HCT116 (cell line): ENCODE data around the gene ATRIP.

Experiments used
- CBX3 ChIP-seq: IDR thresholded peaks from 2 replicates; pipeline ENCODE4 v1.6.1; 2012; ENCODE audit warnings: low read depth
- CTCF ChIP-seq, 3 experiments: fragments of 200-600 bp in 1 of 3; sonication (generic) in 1 of 3; IDR thresholded peaks in 2 of 3; conservative IDR thresholded peaks in 1 of 3; 2 replicates each; pipeline ENCODE4 v1.5.1; 2012 to 2017; ENCODE audit warnings: low read depth in 2 of 3, low read length in 2 of 3, antibody characterized with exemption in 1 of 3, borderline replicate concordance in 1 of 3, control low read depth in 1 of 3, mild to moderate bottlenecking in 1 of 3, mixed read lengths in 1 of 3, mixed run types in 1 of 3, moderate library complexity in 1 of 3; ENCODE audit not compliant: insufficient read depth in 1 of 3
- EZH2 ChIP-seq: fragments of 200-600 bp; sonication (generic); IDR thresholded peaks from 2 replicates; pipeline ENCODE4 v1.6.1; 2017; ENCODE audit warnings: antibody characterized with exemption, mixed run types
- EZH2phosphoT487 ChIP-seq: fragments of 200-600 bp; IDR thresholded peaks from 2 replicates; pipeline ENCODE4 v1.6.1; 2018; ENCODE audit warnings: antibody characterized with exemption, borderline replicate concordance
- MAX ChIP-seq: IDR thresholded peaks from 2 replicates; pipeline ENCODE4 v1.6.1; 2012
- POLR2A ChIP-seq: IDR thresholded peaks from 2 replicates; pipeline ENCODE4 v1.7.0; 2011; ENCODE audit warnings: borderline replicate concordance; ENCODE audit not compliant: insufficient read depth, insufficient read length; ENCODE audit errors: extremely low read depth
- POLR2AphosphoS5 ChIP-seq: IDR thresholded peaks from 2 replicates; pipeline ENCODE4 v1.6.1; 2011; ENCODE audit warnings: mild to moderate bottlenecking, low read depth, low read length, moderate library complexity
- RAD21 ChIP-seq: IDR thresholded peaks from 2 replicates; pipeline ENCODE4 v1.6.1; 2012; ENCODE audit warnings: low read depth, mild to moderate bottlenecking
- REST ChIP-seq: IDR thresholded peaks from 2 replicates; pipeline ENCODE4 v1.6.1; 2012; ENCODE audit warnings: low read depth
- SIN3A ChIP-seq: IDR thresholded peaks from 2 replicates; pipeline ENCODE4 v1.6.1; 2012; ENCODE audit warnings: low read depth

- TF ChIP-seq CTCF (IDR thresholded peaks at IDR 0.05 in 2 of 3, conservative IDR thresholded peaks at IDR 0.05 in 1 of 3; ENCODE audit: borderline replicate concordance in 1 of 3, insufficient read depth in 1 of 3, low read depth in 2 of 3, low read length in 2 of 3): 0 out of 6 replicates have a peak, but pooled peaks of 1 of the 3 experiments have one; percentile 7
- no peak for TF ChIP-seq MAX
- no peak for TF ChIP-seq POLR2A
- no peak for TF ChIP-seq EZH2
- TF ChIP-seq CBX3: no peak
- no peak for TF ChIP-seq REST
- no peak for TF ChIP-seq SIN3A
- no peak for TF ChIP-seq RAD21
- TF ChIP-seq EZH2phosphoT487: no peak
- TF ChIP-seq POLR2AphosphoS5: no peak; the same call in 1 of the 2 replicates
These were observed 26.1 kb downstream of the ATRIP start for GRCh38 chr3:48472673-48472922.
